CD4-positive, alpha-beta T cell (primary cell): ENCODE results near the gene THBS2. TPM values are rescaled to one million over a fixed set of nuclear protein-coding genes. Genes with fewer than 3 reads are reported as not detected.

Experiments used
- ATAC-seq: fragments of 200-7000 bp; cut with Tn5 transposase; one replicate; pipeline ENCODE4 v1.10.0; 2022; ENCODE audit warnings: mild to moderate bottlenecking; ENCODE audit not compliant: poor library complexity
- CTCF ChIA-PET: fragments of 350-600 bp; sonication (Branson Sonifier 250); formaldehyde crosslinking; loops from one replicate; lab custom pipeline; 2021; ENCODE audit warnings: antibody characterized with exemption, inconsistent platforms; lab: Charles Lee
- POLR2A ChIA-PET: fragments of 350-600 bp; sonication (Branson Sonifier 250); formaldehyde crosslinking; loops from one replicate; lab custom pipeline; 2021; ENCODE audit warnings: antibody characterized with exemption, inconsistent platforms; lab: Charles Lee
- DNase-seq, 14 experiments: peaks; one replicate each; pipeline ENCODE4 v3.0.0-alpha.2; 2013 to 2020; ENCODE audit warnings: mixed read lengths in 2 of 14
- H3K27ac ChIP-seq, 2 donors: one replicate each; pipeline versions ENCODE4 v1.5.1 to v1.7.0; 2013; ENCODE audit warnings: low read length in 2 of 2, low read depth in 1 of 2, mild to moderate bottlenecking in 1 of 2
- H3K27me3 ChIP-seq, 2 experiments: 1 replicate in 1 of 2; 2 replicates in 1 of 2; pipeline versions ENCODE4 v1.6.1 to v1.7.0; 2013; ENCODE audit warnings: low read length in 2 of 2, control low read depth in 1 of 2, mild to moderate bottlenecking in 1 of 2, moderate library complexity in 1 of 2; ENCODE audit not compliant: insufficient read depth in 2 of 2, control insufficient read depth in 1 of 2
- H3K36me3 ChIP-seq: one replicate; pipeline ENCODE4 v1.6.1; 2013; ENCODE audit warnings: low read length, control low read depth; ENCODE audit not compliant: insufficient read depth
- H3K4me1 ChIP-seq: one replicate; pipeline ENCODE4 v1.6.1; 2013; ENCODE audit warnings: low read length, control low read depth; ENCODE audit not compliant: insufficient read depth
- H3K4me3 ChIP-seq: one replicate; pipeline ENCODE4 v1.5.1; 2013; ENCODE audit warnings: mild to moderate bottlenecking, low read length, moderate library complexity
- H3K9me3 ChIP-seq, 2 experiments: 1 replicate in 1 of 2; 2 replicates in 1 of 2; pipeline versions ENCODE4 v1.6.1 to v1.7.0; 2013; ENCODE audit warnings: low read length in 2 of 2, mild to moderate bottlenecking in 2 of 2, control low read depth in 1 of 2, moderate library complexity in 1 of 2; ENCODE audit not compliant: control insufficient read depth in 1 of 2, insufficient read depth in 1 of 2
- H3K27ac Mint-ChIP-seq: one replicate; pipeline ENCODE4 v1.8.0; 2020; ENCODE audit warnings: mixed read lengths
- H3K27me3 Mint-ChIP-seq: one replicate; pipeline ENCODE4 v1.8.0; 2021; ENCODE audit warnings: mixed read lengths
- H3K36me3 Mint-ChIP-seq: one replicate; pipeline ENCODE4 v1.8.0; 2021; ENCODE audit warnings: low read depth, mixed read lengths
- H3K4me1 Mint-ChIP-seq: one replicate; pipeline ENCODE4 v1.8.0; 2021; ENCODE audit warnings: low read depth, mixed read lengths
- H3K4me3 Mint-ChIP-seq: one replicate; pipeline ENCODE4 v1.8.0; 2020; ENCODE audit warnings: mild to moderate bottlenecking, mixed read lengths
- H3K9me3 Mint-ChIP-seq: one replicate; pipeline ENCODE4 v1.8.0; 2020; ENCODE audit warnings: mixed read lengths
- intact Hi-C, 2 experiments: fragments of 100-400 bp; cut with DNase I in 1 of 2; cut with micrococcal nuclease in 1 of 2; formaldehyde crosslinking; loops; one replicate each; pipeline versions ENCODE4 v1.15.1 to v1.9.0; 2023 to 2025; cut with DNase I, micrococcal nuclease
- total RNA-seq, 174 experiments: library from RNA in 2 of 174; stranded (reverse) in 2 of 174; gene quantifications; one replicate each; pipeline ENCODE4 v1.2.3 and lab custom pipeline; 2021 to 2026
- TF ChIP-seq, protein P1 (sequence below): fragments of 200-600 bp; IDR thresholded peaks from one replicate; pipeline ENCODE4 v1.8.0; 2022; ENCODE audit warnings: antibody characterized with exemption, mild to moderate bottlenecking

THBS2 gene
- total RNA-seq, 2 experiments from 2014 or later, result not detected

DNA sequence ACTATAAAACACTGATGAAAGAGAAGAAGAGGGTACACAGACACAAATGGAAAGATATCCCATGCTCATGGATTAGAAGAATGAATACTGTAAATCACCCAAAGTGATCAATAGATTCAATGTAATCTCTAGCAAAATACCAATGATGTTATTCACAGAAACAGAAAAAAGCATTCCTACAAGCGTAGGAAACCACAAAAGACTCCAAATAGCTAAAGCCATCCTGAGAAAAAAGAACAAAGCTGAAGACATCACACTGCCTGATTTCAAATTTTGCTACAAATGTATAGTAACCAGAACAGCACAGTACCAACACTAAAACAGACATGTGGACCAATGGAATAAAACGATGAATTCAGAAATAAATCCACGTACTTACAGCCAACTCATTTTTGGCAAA is 43.0 kb downstream of the THBS2 start:
- Histone ChIP-seq H3K36me3 (no peaks in the 10 kb centered on the region), H3K4me1 (peaks cover 12% of the 10 kb centered on the region), H3K9me3 (peaks cover 16 to 17% of the 10 kb centered on the region in 2 experiments), H3K27ac (no peak overlapping the region), H3K27me3 (no peaks in the 10 kb centered on the region), H3K4me3 (no peak overlapping the region)
- intact Hi-C loops, result loop anchor here (5.0 kb wide), 5 partner anchors 318 to 1342 kb away; partner anchors contain the start of genes C6orf120 (in 1 of the 2), FAM120B (in 1 of the 2), PSMB1 (in 1 of the 2) and TBP (in 1 of the 2)
- Mint-ChIP-seq H3K4me3 (no peak overlapping the region), H3K27ac (no peak overlapping the region), H3K27me3 (no peaks in the 10 kb centered on the region), H3K9me3 (peaks cover 20% of the 10 kb centered on the region), H3K36me3 (peaks cover 11% of the 10 kb centered on the region), H3K4me1 (peaks cover 25% of the 10 kb centered on the region)
- DNase-seq (no peak), ATAC-seq (no peak)
- POLR2A ChIA-PET, result no interaction called here
- TF ChIP-seq, protein P1, sequence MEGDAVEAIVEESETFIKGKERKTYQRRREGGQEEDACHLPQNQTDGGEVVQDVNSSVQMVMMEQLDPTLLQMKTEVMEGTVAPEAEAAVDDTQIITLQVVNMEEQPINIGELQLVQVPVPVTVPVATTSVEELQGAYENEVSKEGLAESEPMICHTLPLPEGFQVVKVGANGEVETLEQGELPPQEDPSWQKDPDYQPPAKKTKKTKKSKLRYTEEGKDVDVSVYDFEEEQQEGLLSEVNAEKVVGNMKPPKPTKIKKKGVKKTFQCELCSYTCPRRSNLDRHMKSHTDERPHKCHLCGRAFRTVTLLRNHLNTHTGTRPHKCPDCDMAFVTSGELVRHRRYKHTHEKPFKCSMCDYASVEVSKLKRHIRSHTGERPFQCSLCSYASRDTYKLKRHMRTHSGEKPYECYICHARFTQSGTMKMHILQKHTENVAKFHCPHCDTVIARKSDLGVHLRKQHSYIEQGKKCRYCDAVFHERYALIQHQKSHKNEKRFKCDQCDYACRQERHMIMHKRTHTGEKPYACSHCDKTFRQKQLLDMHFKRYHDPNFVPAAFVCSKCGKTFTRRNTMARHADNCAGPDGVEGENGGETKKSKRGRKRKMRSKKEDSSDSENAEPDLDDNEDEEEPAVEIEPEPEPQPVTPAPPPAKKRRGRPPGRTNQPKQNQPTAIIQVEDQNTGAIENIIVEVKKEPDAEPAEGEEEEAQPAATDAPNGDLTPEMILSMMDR, result no peak
- CTCF ChIA-PET, result no interaction called here

DNA sequence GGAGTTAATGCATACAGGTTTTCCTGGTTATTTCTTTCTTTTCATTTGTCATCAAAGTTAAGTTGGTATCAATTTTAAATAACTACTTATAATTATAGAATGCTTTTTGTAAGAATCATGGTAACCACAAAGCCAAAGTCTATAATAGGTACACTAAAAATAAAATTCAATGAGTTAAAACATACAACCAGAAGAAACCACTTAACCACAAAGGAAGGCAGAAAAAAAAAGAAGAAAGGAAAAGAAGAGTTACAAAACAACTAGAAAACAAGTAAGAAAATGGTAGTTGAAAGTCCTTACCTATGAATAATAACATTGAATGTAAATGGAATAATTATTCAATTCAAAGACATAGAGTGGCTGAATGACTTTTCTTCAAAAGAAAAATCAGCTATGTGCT is 45.6 kb downstream of the THBS2 start:
- Mint-ChIP-seq H3K9me3 (peaks cover 20% of the 10 kb centered on the region), H3K4me3 (no peak overlapping the region), H3K27me3 (no peaks in the 10 kb centered on the region), H3K27ac (no peak overlapping the region), H3K4me1 (peaks cover 23% of the 10 kb centered on the region), H3K36me3 (peaks cover 11% of the 10 kb centered on the region)
- Histone ChIP-seq H3K9me3 (peaks cover 10 to 16% of the 10 kb centered on the region in 2 experiments), H3K27me3 (no peaks in the 10 kb centered on the region), H3K27ac (no peak overlapping the region), H3K4me3 (no peak overlapping the region), H3K4me1 (peaks cover under 1% of the 10 kb centered on the region), H3K36me3 (no peaks in the 10 kb centered on the region)
- intact Hi-C loops, result no loop called here
- TF ChIP-seq, protein P1, result no peak
- ChIA-PET CTCF (no interaction called here), POLR2A (no interaction called here)
- no peak for DNase-seq
- ATAC-seq, result no peak

DNA sequence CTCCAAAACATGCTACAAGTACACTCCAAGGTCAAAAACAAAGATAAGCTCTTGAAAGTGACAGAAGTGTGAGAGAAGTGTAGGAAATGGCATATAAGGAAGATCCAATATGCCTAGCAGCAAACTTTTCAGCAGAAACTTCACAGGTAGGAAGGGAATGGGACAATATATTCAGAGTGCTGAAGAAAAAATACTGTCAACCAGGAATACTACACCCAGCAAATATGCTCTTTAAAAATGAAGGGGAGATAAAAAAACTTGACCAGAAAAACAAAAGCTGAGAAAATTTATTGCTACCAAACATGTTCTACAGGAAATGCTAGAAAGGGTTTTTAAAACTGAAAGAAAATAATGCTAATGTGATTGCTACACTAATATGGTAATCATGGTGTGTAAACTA is 46.2 kb downstream of the THBS2 start:
- no peak overlapping the region for H3K27ac ChIP-seq
- ATAC-seq (no peak), DNase-seq (no peak)
- peaks cover 20% of the 10 kb centered on the region for H3K9me3 Mint-ChIP-seq
- CTCF ChIA-PET, result no interaction called here
- H3K4me1 Mint-ChIP-seq, result peaks cover 17% of the 10 kb centered on the region
- POLR2A ChIA-PET, result no interaction called here
- H3K4me3 ChIP-seq, result no peak overlapping the region
- no peaks in the 10 kb centered on the region for H3K27me3 ChIP-seq
- no peaks in the 10 kb centered on the region for H3K4me1 ChIP-seq
- peaks cover 10 to 16% of the 10 kb centered on the region in 2 experiments for H3K9me3 ChIP-seq
- H3K36me3 ChIP-seq, result no peaks in the 10 kb centered on the region
- peaks cover 11% of the 10 kb centered on the region for H3K36me3 Mint-ChIP-seq
- TF ChIP-seq, protein P1, result no peak
- no peak overlapping the region for H3K27ac Mint-ChIP-seq
- H3K27me3 Mint-ChIP-seq, result no peaks in the 10 kb centered on the region
- H3K4me3 Mint-ChIP-seq, result no peak overlapping the region
- intact Hi-C loops, result no loop called here
